Keratinocyte (primary cell): Measurements from ENCODE around the gene TP53BP2. TPM values are rescaled to one million over a fixed set of nuclear protein-coding genes. Genes with fewer than 3 reads are reported as not detected.
"Not testable (repeated sequence)": the region's sequence is repeated elsewhere in the genome, so short reads cannot be mapped to it uniquely, and the experiment has no call there.

Source experiments
- DNase-seq: peaks from one replicate; pipeline ENCODE4 v3.0.0-alpha.2; 2011; ENCODE audit warnings: low read depth, missing footprints, low spot score
- FAIRE-seq: peaks from 2 replicates; lab custom pipeline; 2011; peaks lifted over from hg19 to GRCh38; lab: Jason Lieb, UNC
- H2AFZ ChIP-seq: 2 replicates; pipeline ENCODE4 v1.6.0; 2012; ENCODE audit warnings: low read length, control low read depth, inconsistent platforms; ENCODE audit not compliant: control insufficient read depth
- H3K27ac ChIP-seq: 2 replicates; pipeline ENCODE4 v1.5.1; 2011; ENCODE audit warnings: low read length; ENCODE audit not compliant: control insufficient read depth, insufficient read depth
- H3K27me3 ChIP-seq: 3 replicates; pipeline ENCODE4 v1.6.0; 2011; ENCODE audit warnings: low read length; ENCODE audit not compliant: control insufficient read depth, insufficient read depth; ENCODE audit errors: extremely low read depth
- H3K36me3 ChIP-seq, 2 experiments: 2 replicates in 1 of 2; 3 replicates in 1 of 2; pipeline ENCODE4 v1.5.1; 2011; ENCODE audit warnings: low read length in 2 of 2, mild to moderate bottlenecking in 1 of 2; ENCODE audit not compliant: control insufficient read depth in 2 of 2, insufficient read depth in 2 of 2; ENCODE audit errors: extremely low read depth in 1 of 2
- H3K4me1 ChIP-seq: 3 replicates; pipeline ENCODE4 v1.5.1; 2011; ENCODE audit warnings: low read length; ENCODE audit not compliant: control insufficient read depth, insufficient read depth; ENCODE audit errors: extremely low read depth
- H3K4me2 ChIP-seq: 3 replicates; pipeline ENCODE4 v1.6.0; 2011; ENCODE audit warnings: low read depth, low read length; ENCODE audit not compliant: control insufficient read depth, insufficient read depth; ENCODE audit errors: extremely low read depth
- H3K4me3 ChIP-seq, 3 experiments: fragments of 200-600 bp in 1 of 3; sonication (generic) in 1 of 3; 2 replicates in 2 of 3; 3 replicates in 1 of 3; pipeline ENCODE4 v1.5.1; 2011 to 2016; ENCODE audit warnings: low read length in 3 of 3, mild to moderate bottlenecking in 3 of 3, control low read depth in 2 of 3, inconsistent platforms in 1 of 3, low read depth in 1 of 3, mixed read lengths in 1 of 3, mixed run types in 1 of 3, moderate library complexity in 1 of 3; ENCODE audit not compliant: control insufficient read depth in 2 of 3, insufficient read depth in 2 of 3; ENCODE audit errors: extremely low read depth in 1 of 3
- H3K79me2 ChIP-seq: 2 replicates; pipeline ENCODE4 v1.6.0; 2012; ENCODE audit warnings: low read length; ENCODE audit not compliant: control insufficient read depth, insufficient read depth
- H3K9ac ChIP-seq: 3 replicates; pipeline ENCODE4 v1.6.0; 2011; ENCODE audit warnings: low read length; ENCODE audit not compliant: control insufficient read depth, insufficient read depth; ENCODE audit errors: extremely low read depth
- H3K9me1 ChIP-seq: 3 replicates; pipeline ENCODE4 v1.6.0; 2011; ENCODE audit warnings: low read length; ENCODE audit not compliant: control insufficient read depth, insufficient read depth; ENCODE audit errors: extremely low read depth
- H3K9me3 ChIP-seq: 2 replicates; pipeline ENCODE4 v1.5.1; 2012; ENCODE audit warnings: low read depth, low read length; ENCODE audit not compliant: control insufficient read depth
- H4K20me1 ChIP-seq: 3 replicates; pipeline ENCODE4 v1.6.0; 2011; ENCODE audit warnings: low read length; ENCODE audit not compliant: control insufficient read depth, insufficient read depth; ENCODE audit errors: extremely low read depth
- CTCF ChIP-seq, 3 experiments: IDR thresholded peaks in 1 of 3; conservative IDR thresholded peaks in 1 of 3; optimal IDR thresholded peaks in 1 of 3; 2 replicates in 2 of 3; 3 replicates in 1 of 3; pipeline versions ENCODE3 to v1.5.1; 2011; ENCODE audit warnings: low read length in 3 of 3, mild to moderate bottlenecking in 3 of 3, moderate library complexity in 2 of 3, control low read depth in 1 of 3, inconsistent platforms in 1 of 3; ENCODE audit not compliant: insufficient read depth in 2 of 3; ENCODE audit errors: extremely low read depth in 1 of 3
- EZH2 ChIP-seq: IDR thresholded peaks from one replicate; pipeline ENCODE4 v1.6.1; 2012; ENCODE audit warnings: inconsistent platforms, mild to moderate bottlenecking, low read length, moderate library complexity
- dilution Hi-C: fragments of 300-500 bp; cut with MboI; formaldehyde crosslinking; loops from one replicate; pipeline ENCODE4 v1.7.0; 2020; ENCODE audit warnings: low sequenced_read_pairs; ENCODE audit not compliant: extremely low pct_ligation_motif_present
- polyA plus RNA-seq, 5 experiments: library from polyadenylated mRNA; depleted of rRNA in 3 of 5; stranded (reverse) in 3 of 5; stranded (forward) in 1 of 5; unstranded in 1 of 5; fragments of >200 nt; gene quantifications; 1 replicate in 1 of 5; 2 replicates in 3 of 5; 3 replicates in 1 of 5; pipeline versions ENCODE4 v1.2.1 to v1.2.3, GENCODE V29; 2011 to 2012; ENCODE audit warnings: missing spikeins in 2 of 5, low read depth in 1 of 5, low replicate concordance in 1 of 5

The TP53BP2 gene
- polyA plus RNA-seq, 1 donor (not counting 4 experiments of a cell fraction or from before 2014, with no cell fraction given) = 22.5 TPM

DNA sequence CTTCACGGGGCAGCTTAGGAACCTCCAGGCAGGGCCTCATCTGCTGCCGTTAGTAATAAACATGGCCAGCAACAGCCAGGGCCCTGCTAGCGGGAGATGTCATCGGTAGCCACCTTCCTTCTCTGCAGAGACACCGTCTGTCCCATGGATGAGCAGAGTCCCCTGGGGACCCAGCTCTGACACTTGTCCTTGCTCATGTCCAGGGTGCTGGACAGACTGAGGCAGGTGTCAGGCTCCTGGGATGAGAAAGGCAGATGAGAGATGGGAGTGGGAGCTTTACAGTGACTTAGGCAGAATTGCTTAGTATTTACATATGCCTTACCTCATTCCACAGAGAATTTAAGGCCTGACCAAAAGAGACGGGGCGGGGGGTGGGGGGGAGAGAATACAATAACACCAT, 108.4 kb downstream of the TP53BP2 start:
- no peak overlapping the region for H3K4me2 ChIP-seq
- H3K27ac ChIP-seq = no peak overlapping the region
- dilution Hi-C loops = no loop called here
- peaks cover 25 to 33% of the 10 kb centered on the region in 2 experiments for H3K36me3 ChIP-seq
- peaks cover 60% of the 10 kb centered on the region for H3K4me1 ChIP-seq
- H3K79me2 ChIP-seq = peaks cover 59% of the 10 kb centered on the region
- peak overlapping the region; percentile 22 for H3K9ac ChIP-seq
- peaks cover 25% of the 10 kb centered on the region for H4K20me1 ChIP-seq
- no peak for DNase-seq
- H3K4me3 ChIP-seq = no peak overlapping the region
- H3K9me1 ChIP-seq = peaks cover 2% of the 10 kb centered on the region
- H3K9me3 ChIP-seq = no peaks in the 10 kb centered on the region
- no peaks in the 10 kb centered on the region for H3K27me3 ChIP-seq
- H2AFZ ChIP-seq = no peak overlapping the region
- TF ChIP-seq EZH2 (no peak), CTCF (optimal IDR thresholded peaks at IDR 0.05 in 1 of 3, IDR thresholded peaks at IDR 0.05 in 1 of 3, conservative IDR thresholded peaks at IDR 0.05 in 1 of 3; ENCODE audit: extremely low read depth in 1 of 3, insufficient read depth in 2 of 3, low read length in 3 of 3) (no peak)
- FAIRE-seq = no peak

DNA sequence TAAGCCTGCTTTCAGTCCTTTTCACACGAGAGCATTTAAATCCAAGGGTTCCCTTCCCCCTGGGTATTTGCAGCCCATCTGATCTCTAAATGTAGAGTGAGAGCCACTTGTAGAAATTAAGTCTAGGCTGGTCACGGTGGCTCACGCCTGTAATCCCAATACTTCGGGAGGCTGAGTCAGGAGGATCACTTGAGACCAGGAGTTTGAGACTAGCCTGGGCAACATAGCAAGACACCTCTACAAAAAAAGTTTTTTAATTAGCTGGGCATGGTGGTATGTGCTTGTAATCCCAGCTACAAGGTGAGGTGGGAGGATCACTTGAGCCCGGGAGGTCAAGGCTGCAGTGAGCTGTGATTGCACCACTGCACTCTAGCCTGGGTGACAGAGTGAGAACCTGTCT, 109.1 kb downstream of the TP53BP2 start:
- H3K9me1 ChIP-seq, H3K27ac ChIP-seq, H3K9me3 ChIP-seq, H2AFZ ChIP-seq, DNase-seq, H3K4me2 ChIP-seq, H3K9ac ChIP-seq, dilution Hi-C loops, H3K4me3 ChIP-seq, H3K27me3 ChIP-seq, FAIRE-seq: not testable (repeated sequence)
- Histone ChIP-seq H4K20me1 (peaks cover 29% of the 10 kb centered on the region), H3K4me1 (peaks cover 58% of the 10 kb centered on the region), H3K36me3 (peaks cover 30 to 38% of the 10 kb centered on the region in 2 experiments), H3K79me2 (peaks cover 62% of the 10 kb centered on the region)
